IPS-11a (cell line): ENCODE data around the gene CTNND2.

Experiments
- H3K4me3 ChIP-seq: one replicate; pipeline ENCODE4 v1.5.1; 2013; ENCODE audit warnings: low read depth, low read length, control low read depth

The CTNND2 gene

DNA sequence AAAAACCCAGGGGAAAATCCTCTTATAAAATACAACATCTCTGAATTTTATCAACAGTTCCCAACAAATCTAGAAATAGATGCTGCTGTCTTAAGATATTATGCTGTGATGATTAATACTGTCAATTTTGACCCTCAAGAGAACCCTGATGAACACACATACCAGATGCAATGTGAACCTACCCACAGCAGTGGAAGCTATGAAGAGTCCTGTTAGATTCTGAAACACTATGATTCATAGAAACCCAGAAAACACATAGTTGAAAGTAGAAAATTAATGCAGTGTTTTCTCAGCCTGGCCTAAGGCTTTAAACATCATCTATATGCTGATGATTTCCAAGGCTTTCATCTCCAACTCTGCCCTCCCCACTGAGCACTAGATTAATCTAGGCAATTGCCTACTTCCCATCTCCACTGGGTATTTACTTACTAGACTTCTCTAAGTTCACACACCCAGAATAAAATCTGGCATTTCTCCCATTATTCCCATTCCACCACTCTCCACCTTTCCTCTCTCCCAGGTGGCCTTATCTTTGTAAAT, 296.2 kb downstream of the CTNND2 start:
- H3K4me3 ChIP-seq, result no peak overlapping the region

- no peak overlapping the region for H3K4me3 ChIP-seq
These were observed 301.9 kb downstream of the CTNND2 start for GRCh38 chr5:11602298-11602697.

DNA sequence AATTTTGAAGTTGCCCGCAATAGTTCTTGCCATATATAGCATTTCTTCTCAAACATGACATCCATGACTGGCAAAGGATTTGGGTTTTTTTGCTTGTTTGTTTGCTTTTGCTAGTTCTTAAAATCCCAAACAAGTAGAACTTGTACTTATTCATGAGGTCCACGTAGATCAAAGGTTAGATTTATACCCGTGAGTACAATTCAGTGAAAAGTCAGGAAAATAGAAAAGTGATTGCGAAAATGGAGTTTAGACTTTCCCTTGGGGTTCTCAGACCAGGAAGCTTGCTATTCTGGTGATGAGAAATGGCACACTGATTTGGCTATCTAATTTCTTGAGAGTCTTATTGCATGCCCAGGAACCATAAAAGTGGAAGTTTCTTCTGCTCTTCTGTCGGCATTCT, 304.7 kb downstream of the CTNND2 start:
- H3K4me3 ChIP-seq, result no peak overlapping the region

GRCh38 chr5:11596657-11597071, 307.6 kb downstream of the CTNND2 start:
- H3K4me3 ChIP-seq, result no peak overlapping the region

- H3K4me3 ChIP-seq, result no peak overlapping the region
These were observed 308.1 kb downstream of the CTNND2 start for GRCh38 chr5:11596185-11596584.

GRCh38 chr5:11595045-11595444, 309.2 kb downstream of the CTNND2 start:
- H3K4me3 ChIP-seq, result no peak overlapping the region

- H3K4me3 ChIP-seq, result no peak overlapping the region
These were observed 310.2 kb downstream of the CTNND2 start for GRCh38 chr5:11594021-11594420.

DNA sequence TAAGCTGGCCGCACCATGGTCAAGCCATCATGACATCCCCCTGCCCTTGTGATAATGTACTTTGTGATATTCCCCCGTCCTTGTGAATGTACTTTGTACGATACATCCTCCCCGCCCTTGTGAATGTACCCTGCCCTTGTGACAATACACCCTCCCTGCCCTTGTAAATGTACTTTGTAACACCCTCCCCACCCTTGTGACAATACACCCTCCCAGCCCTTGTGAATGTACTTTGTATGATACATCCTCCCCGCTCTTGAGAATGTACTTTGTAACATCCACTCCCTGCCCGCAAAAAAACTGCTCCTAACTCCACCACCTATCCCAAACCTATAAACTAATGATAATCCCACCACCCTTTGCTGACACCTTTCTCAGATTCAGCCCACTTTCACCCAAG, 313.8 kb downstream of the CTNND2 start:
- no peak overlapping the region for H3K4me3 ChIP-seq

GRCh38 chr5:11588803-11589202, 315.4 kb downstream of the CTNND2 start:
- H3K4me3 ChIP-seq, result no peak overlapping the region

DNA sequence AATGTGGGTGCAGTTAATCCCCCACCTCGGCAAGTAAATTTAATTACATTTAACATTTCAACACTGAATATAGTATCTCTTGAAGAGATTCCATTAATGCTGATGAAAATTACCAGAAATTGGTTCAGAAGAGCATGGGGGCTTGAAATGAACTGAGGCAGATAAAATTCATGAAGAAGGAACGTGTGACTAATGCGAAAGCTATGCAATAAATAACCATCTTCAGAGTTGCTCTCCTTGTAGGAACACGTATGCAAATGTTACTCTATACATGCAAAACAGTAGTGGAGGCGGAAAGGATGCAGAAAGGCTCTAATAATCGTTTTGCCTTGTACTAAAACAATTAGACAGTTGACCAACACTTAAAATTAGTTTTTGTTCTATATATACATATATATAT, 320.2 kb downstream of the CTNND2 start:
- no peak overlapping the region for H3K4me3 ChIP-seq

- H3K4me3 ChIP-seq, result no peak overlapping the region
These were observed 324.9 kb downstream of the CTNND2 start for GRCh38 chr5:11579351-11579750.

DNA sequence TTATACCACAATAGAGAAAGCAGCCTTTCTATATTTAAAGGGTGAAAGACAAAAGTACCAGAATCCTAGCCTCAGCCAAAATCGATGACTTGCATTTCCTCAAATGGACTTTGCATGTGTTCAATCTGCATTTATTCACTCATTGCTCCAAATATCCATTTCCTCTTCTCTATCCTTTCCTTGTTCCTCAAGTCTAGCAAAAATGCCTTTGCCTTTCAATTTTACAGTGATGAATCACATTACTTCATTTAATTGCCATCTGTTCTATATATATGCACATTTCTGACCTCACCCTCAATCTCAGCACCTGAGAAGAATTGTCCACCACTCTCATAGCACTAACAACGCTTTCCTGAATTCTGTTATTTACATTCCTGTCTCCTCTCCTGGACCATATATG, 329.5 kb downstream of the CTNND2 start:
- H3K4me3 ChIP-seq, result no peak overlapping the region

GRCh38 chr5:11573140-11573992, 330.9 kb downstream of the CTNND2 start:
- H3K4me3 ChIP-seq, result no peak overlapping the region

DNA sequence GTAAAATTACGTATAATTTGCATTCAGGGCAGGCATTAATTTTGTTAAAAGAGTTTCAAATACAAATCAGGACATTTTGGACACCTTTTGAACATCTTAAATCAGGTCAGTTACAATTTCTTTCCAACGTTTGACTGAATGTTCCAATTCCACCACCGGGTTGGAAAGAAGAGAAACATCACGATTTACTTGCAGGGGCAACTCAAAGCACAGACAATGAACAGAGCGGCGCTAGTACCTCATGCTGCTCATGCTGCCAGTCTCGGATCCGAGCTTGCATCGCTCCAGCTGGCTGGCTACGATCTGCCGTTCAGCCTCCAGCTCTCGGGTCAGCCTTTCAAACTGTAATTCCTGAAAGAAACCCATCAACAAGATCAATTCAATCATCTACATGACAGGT, 339.5 kb downstream of the CTNND2 start:
- H3K4me3 ChIP-seq, result no peak overlapping the region

GRCh38 chr5:11563822-11564221, 340.4 kb downstream of the CTNND2 start:
- H3K4me3 ChIP-seq, result no peak overlapping the region

DNA sequence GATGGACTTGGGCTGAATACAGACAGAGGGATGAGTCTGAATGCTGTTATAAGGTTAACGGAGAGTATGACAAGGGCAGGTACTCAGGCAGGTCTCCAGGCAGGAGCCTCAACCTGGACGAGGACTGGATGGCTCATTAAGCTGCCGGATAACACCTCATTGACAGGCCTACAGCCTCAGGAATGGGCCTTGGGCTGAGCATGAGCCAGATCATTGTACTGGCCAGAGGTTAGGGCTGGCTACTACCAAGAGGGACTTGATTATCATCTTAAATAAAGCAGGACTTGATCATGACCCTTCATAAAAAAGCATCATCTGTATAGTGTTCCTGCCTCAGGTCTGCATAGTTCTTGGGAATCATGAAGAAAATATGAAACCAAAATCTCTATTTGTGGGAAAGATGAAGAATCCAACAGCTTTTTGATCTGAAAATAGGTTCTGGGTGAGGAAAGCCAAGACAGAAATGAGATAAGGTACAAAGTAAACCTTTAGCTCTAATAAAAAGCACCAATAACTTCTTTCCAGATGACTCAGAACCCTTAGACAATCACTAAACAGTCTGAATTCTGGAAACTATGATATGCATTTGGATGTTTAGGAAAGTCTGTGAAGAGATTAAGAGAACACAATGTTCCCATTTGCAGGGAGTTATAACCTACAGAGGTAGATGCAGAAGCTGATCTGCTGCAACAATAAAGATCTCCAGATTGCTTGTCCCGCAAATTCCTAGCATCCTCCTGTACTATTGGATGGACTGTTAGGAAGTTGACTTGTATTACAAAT, 343.1 kb downstream of the CTNND2 start:
- H3K4me3 ChIP-seq, result no peak overlapping the region

- H3K4me3 ChIP-seq, result no peak overlapping the region
These were observed 347.2 kb downstream of the CTNND2 start for GRCh38 chr5:11557063-11557462.

GRCh38 chr5:11555171-11555570, 349.1 kb downstream of the CTNND2 start:
- H3K4me3 ChIP-seq, result no peak overlapping the region

GRCh38 chr5:11547730-11548129, 356.5 kb downstream of the CTNND2 start:
- H3K4me3 ChIP-seq, result no peak overlapping the region

DNA sequence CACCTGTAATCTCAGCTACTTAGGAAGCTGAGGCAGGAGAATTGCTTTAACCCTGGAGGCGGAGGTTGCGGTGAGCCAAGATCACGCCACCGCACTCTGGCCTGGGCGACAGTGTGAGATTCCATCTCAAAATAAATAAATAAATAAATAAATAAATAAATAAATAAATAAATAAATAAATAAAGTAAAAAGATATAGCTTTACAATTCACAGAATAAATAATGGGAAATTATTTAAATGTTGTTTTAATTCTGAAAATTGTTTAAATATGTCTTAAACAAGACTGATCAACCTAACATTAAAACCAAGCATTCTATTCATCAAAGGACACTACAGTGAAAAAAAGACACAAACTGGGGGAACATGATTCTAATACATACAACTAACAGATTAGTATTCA, 357.1 kb downstream of the CTNND2 start:
- no peak overlapping the region for H3K4me3 ChIP-seq

- no peak overlapping the region for H3K4me3 ChIP-seq
These were observed 364.1 kb downstream of the CTNND2 start for GRCh38 chr5:11540112-11540511.
